Osteoblast (primary cell): ENCODE measurements around the gene IMPACT. TPM values are rescaled to one million over a fixed set of nuclear protein-coding genes. Genes with fewer than 3 reads are reported as not detected.

Source experiments
- DNase-seq: peaks from one replicate; pipeline ENCODE4 v3.0.0; 2011; ENCODE audit warnings: low spot score, mixed read lengths; ENCODE audit not compliant: insufficient read length; ENCODE audit errors: missing footprints
- H2AFZ ChIP-seq: 2 replicates; pipeline ENCODE4 v1.6.0; 2011; ENCODE audit warnings: mild to moderate bottlenecking, low read length
- H3K27ac ChIP-seq: 2 replicates; pipeline ENCODE4 v1.5.1; 2011; ENCODE audit warnings: mild to moderate bottlenecking, low read depth, low read length, moderate library complexity
- H3K27me3 ChIP-seq: 2 replicates; pipeline ENCODE4 v1.6.0; 2012; ENCODE audit warnings: mild to moderate bottlenecking, control low read depth, inconsistent platforms, low read length, moderate library complexity; ENCODE audit not compliant: insufficient read depth
- H3K36me3 ChIP-seq: 2 replicates; pipeline ENCODE4 v1.5.1; 2011; ENCODE audit warnings: mild to moderate bottlenecking, low read length, control low read depth, moderate library complexity; ENCODE audit not compliant: insufficient read depth
- H3K4me1 ChIP-seq: 2 replicates; pipeline ENCODE4 v1.5.1; 2011; ENCODE audit warnings: mild to moderate bottlenecking, low read length, control low read depth, moderate library complexity; ENCODE audit not compliant: insufficient read depth
- H3K4me2 ChIP-seq: 2 replicates; pipeline ENCODE4 v1.6.0; 2011; ENCODE audit warnings: mild to moderate bottlenecking, low read length; ENCODE audit not compliant: insufficient read depth
- H3K4me3 ChIP-seq: fragments of 200-600 bp; sonication (generic); 3 replicates; pipeline ENCODE4 v1.5.1; 2012; ENCODE audit warnings: mild to moderate bottlenecking, low read length, inconsistent platforms; ENCODE audit not compliant: insufficient read depth
- H3K79me2 ChIP-seq: 2 replicates; pipeline ENCODE4 v1.6.0; 2012; ENCODE audit warnings: mild to moderate bottlenecking, low read length, control low read depth, inconsistent platforms; ENCODE audit not compliant: insufficient read depth
- H3K9me3 ChIP-seq: 2 replicates; pipeline ENCODE4 v1.5.1; 2011; ENCODE audit warnings: low read depth, low read length, control low read depth
- H4K20me1 ChIP-seq: 2 replicates; pipeline ENCODE4 v1.6.0; 2012; ENCODE audit warnings: mild to moderate bottlenecking, low read length, control low read depth; ENCODE audit not compliant: insufficient read depth
- total RNA-seq: library from RNA; depleted of rRNA; stranded (reverse); fragments of >200 nt; gene quantifications from 2 replicates; pipeline ENCODE4 v1.2.3, GENCODE V29; 2012
- TF ChIP-seq, protein P1 (sequence below): IDR thresholded peaks from 2 replicates; pipeline ENCODE4 v1.5.1; 2011; ENCODE audit warnings: mild to moderate bottlenecking, low read depth, low read length, moderate library complexity; ENCODE audit errors: extremely low read depth

IMPACT gene
- total RNA-seq, 1 donor: 34.7 TPM

GRCh38 chr18:24474406-24474805 is 47.9 kb downstream of the IMPACT start:
- DNase-seq: no peak
- Histone ChIP-seq H3K36me3 (no peaks in the 10 kb centered on the region), H3K27me3 (no peaks in the 10 kb centered on the region), H3K79me2 (no peaks in the 10 kb centered on the region), H3K27ac (no peak overlapping the region), H3K4me2 (no peak overlapping the region), H3K9me3 (no peaks in the 10 kb centered on the region), H3K4me1 (no peaks in the 10 kb centered on the region), H4K20me1 (no peaks in the 10 kb centered on the region), H3K4me3 (no peak overlapping the region), H2AFZ (no peak overlapping the region)
- TF ChIP-seq, protein P1, sequence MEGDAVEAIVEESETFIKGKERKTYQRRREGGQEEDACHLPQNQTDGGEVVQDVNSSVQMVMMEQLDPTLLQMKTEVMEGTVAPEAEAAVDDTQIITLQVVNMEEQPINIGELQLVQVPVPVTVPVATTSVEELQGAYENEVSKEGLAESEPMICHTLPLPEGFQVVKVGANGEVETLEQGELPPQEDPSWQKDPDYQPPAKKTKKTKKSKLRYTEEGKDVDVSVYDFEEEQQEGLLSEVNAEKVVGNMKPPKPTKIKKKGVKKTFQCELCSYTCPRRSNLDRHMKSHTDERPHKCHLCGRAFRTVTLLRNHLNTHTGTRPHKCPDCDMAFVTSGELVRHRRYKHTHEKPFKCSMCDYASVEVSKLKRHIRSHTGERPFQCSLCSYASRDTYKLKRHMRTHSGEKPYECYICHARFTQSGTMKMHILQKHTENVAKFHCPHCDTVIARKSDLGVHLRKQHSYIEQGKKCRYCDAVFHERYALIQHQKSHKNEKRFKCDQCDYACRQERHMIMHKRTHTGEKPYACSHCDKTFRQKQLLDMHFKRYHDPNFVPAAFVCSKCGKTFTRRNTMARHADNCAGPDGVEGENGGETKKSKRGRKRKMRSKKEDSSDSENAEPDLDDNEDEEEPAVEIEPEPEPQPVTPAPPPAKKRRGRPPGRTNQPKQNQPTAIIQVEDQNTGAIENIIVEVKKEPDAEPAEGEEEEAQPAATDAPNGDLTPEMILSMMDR: no peak

DNA sequence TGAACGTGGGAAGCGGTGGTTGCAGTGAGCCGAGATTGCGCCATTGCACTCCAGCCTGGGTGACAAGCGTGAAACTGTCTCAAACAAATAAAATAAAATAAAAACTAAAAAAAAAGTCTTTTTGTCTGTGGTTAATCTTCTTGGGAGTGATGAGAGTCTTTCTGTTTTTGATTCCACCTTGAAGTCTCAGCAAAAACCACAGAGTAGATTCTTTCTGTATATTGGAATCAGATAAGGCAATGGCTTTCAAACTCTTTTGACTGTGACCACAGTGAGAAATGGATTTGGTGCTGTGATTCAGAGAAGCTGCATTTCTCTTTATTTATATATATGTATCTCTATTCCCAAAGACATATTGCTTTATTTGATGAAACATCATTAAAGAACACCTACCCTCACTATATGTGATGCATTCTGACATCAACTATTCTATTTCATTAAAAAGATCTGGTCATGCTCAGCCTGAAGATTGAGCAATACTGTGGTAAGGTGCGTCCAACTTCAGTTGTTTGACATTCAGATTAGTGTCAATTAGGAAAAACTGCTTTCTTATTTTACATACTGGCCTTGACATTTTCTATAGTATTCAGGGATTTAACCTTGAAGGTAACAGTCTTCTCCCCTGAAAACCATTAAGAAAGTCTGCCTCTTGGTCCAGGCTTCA is 49.6 kb downstream of the IMPACT start:
- Histone ChIP-seq H3K27me3 (no peaks in the 10 kb centered on the region), H3K27ac (no peak overlapping the region), H3K4me1 (no peaks in the 10 kb centered on the region), H4K20me1 (no peaks in the 10 kb centered on the region), H3K36me3 (no peaks in the 10 kb centered on the region), H3K4me2 (no peak overlapping the region), H3K9me3 (no peaks in the 10 kb centered on the region), H3K79me2 (no peaks in the 10 kb centered on the region), H2AFZ (no peak overlapping the region), H3K4me3 (no peak overlapping the region)
- TF ChIP-seq, protein P1: no peak
- DNase-seq: no peak

DNA sequence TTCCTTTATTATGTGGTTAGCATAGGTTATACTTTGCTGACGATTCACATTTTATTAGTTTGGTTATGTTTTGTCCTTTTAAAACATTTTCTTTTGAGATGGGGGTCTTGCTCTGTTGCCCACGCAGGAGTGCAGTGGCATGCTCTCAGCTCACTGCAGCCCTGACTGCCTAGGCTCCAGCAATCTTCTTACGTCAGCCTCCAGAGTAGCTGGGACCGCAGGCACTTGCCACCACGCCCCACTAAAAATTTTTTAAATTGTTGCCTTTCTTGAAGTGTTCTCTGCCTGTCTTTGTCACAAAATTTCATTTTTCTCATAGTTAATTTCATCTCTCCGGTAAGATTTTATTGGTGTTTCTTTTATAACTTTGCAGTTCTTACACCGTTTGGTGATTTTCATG is 52.9 kb downstream of the IMPACT start:
- H3K79me2 ChIP-seq: no peaks in the 10 kb centered on the region
- no peak overlapping the region for H3K27ac ChIP-seq
- H2AFZ ChIP-seq: no peak overlapping the region
- no peaks in the 10 kb centered on the region for H3K4me1 ChIP-seq
- no peaks in the 10 kb centered on the region for H3K27me3 ChIP-seq
- no peak for DNase-seq
- no peak overlapping the region for H3K4me3 ChIP-seq
- no peaks in the 10 kb centered on the region for H3K9me3 ChIP-seq
- no peaks in the 10 kb centered on the region for H4K20me1 ChIP-seq
- TF ChIP-seq, protein P1: no peak
- H3K36me3 ChIP-seq: no peaks in the 10 kb centered on the region
- H3K4me2 ChIP-seq: no peak overlapping the region

DNA sequence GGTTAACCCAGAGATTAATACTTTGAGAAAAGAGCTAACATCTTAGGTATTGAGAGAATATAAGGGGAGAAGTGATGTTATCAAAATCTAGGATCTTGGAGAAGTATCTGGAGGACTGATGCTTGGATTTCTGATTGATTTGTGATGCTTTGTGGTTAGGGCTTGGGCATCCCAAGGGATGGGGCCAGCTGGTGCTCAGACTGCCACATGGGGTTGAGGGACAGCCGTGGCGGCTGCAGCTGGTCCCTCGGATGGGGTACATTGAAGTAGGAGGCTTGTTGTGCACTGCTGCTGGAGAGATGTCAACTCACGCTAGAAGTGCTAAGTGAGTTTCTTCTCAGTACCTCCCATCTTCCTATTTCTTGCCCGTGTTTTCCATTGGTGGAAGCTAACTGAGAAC is 56.4 kb downstream of the IMPACT start:
- Histone ChIP-seq H3K9me3 (no peaks in the 10 kb centered on the region), H3K4me2 (no peak overlapping the region), H4K20me1 (no peaks in the 10 kb centered on the region), H3K79me2 (no peaks in the 10 kb centered on the region), H3K27me3 (no peaks in the 10 kb centered on the region), H3K4me1 (no peaks in the 10 kb centered on the region), H3K27ac (no peak overlapping the region), H3K36me3 (no peaks in the 10 kb centered on the region), H2AFZ (no peak overlapping the region), H3K4me3 (no peak overlapping the region)
- TF ChIP-seq, protein P1: no peak
- no peak for DNase-seq
